Muscle layer of duodenum (tissue), 2 donors: ENCODE measurements around the gene ZNF469.

Experiments
- H3K27ac ChIP-seq: one replicate; pipeline ENCODE4 v1.7.0; 2013; ENCODE audit warnings: mild to moderate bottlenecking, low read length
- H3K27me3 ChIP-seq: one replicate; pipeline ENCODE4 v1.7.0; 2013; ENCODE audit warnings: low read depth, mild to moderate bottlenecking, control low read depth, low read length
- H3K36me3 ChIP-seq, 2 donors: one replicate each; pipeline ENCODE4 v1.7.0; 2013; ENCODE audit warnings: low read length in 2 of 2, control low read depth in 1 of 2, mild to moderate bottlenecking in 1 of 2; ENCODE audit not compliant: insufficient read depth in 2 of 2, control insufficient read depth in 1 of 2
- H3K4me1 ChIP-seq, 2 donors: one replicate each; pipeline ENCODE4 v1.7.0; 2013; ENCODE audit warnings: low read length in 2 of 2, mild to moderate bottlenecking in 2 of 2, control low read depth in 1 of 2, moderate library complexity in 1 of 2; ENCODE audit not compliant: insufficient read depth in 2 of 2, control insufficient read depth in 1 of 2
- H3K4me3 ChIP-seq, 2 donors: one replicate each; pipeline ENCODE4 v1.7.0; 2013; ENCODE audit warnings: low read length in 2 of 2, low read depth in 1 of 2, mild to moderate bottlenecking in 1 of 2
- H3K9me3 ChIP-seq, 2 donors: one replicate each; pipeline ENCODE4 v1.7.0; 2013; ENCODE audit warnings: low read length in 2 of 2, control low read depth in 1 of 2, mild to moderate bottlenecking in 1 of 2; ENCODE audit not compliant: control insufficient read depth in 1 of 2
- donor health status: healthy.

The ZNF469 gene

GRCh38 chr16:88340755-88341150, 42.0 kb upstream of the ZNF469 start:
- no peaks in the 10 kb centered on the region for H3K4me1 ChIP-seq
- no peak overlapping the region for H3K4me3 ChIP-seq
- H3K27me3 ChIP-seq = no peaks in the 10 kb centered on the region
- H3K36me3 ChIP-seq = no peaks in the 10 kb centered on the region
- peaks cover 0 to 13% of the 10 kb centered on the region in 2 donors for H3K9me3 ChIP-seq
- H3K27ac ChIP-seq = no peak overlapping the region

GRCh38 chr16:88341551-88342290, 41.0 kb upstream of the ZNF469 start:
- Histone ChIP-seq H3K9me3 (peaks cover 0 to 13% of the 10 kb centered on the region in 2 donors), H3K36me3 (no peaks in the 10 kb centered on the region), H3K4me1 (no peaks in the 10 kb centered on the region), H3K27me3 (no peaks in the 10 kb centered on the region), H3K27ac (no peak overlapping the region), H3K4me3 (no peak overlapping the region)

- Histone ChIP-seq H3K27ac (no peak overlapping the region), H3K36me3 (no peaks in the 10 kb centered on the region), H3K27me3 (no peaks in the 10 kb centered on the region), H3K4me3 (no peak overlapping the region), H3K9me3 (peaks cover 0 to 13% of the 10 kb centered on the region in 2 donors), H3K4me1 (no peaks in the 10 kb centered on the region)
These were observed 40.3 kb upstream of the ZNF469 start for GRCh38 chr16:88342491-88342890.

GRCh38 chr16:88343271-88343791, 39.4 kb upstream of the ZNF469 start:
- Histone ChIP-seq H3K27ac (no peak overlapping the region), H3K4me3 (no peak overlapping the region), H3K4me1 (no peaks in the 10 kb centered on the region), H3K27me3 (no peaks in the 10 kb centered on the region), H3K36me3 (no peaks in the 10 kb centered on the region), H3K9me3 (peaks cover 0 to 13% of the 10 kb centered on the region in 2 donors)

GRCh38 chr16:88344411-88345030, 38.2 kb upstream of the ZNF469 start:
- H3K27me3 ChIP-seq = no peaks in the 10 kb centered on the region
- no peaks in the 10 kb centered on the region for H3K4me1 ChIP-seq
- H3K27ac ChIP-seq = no peak overlapping the region
- H3K4me3 ChIP-seq = no peak overlapping the region
- H3K36me3 ChIP-seq = no peaks in the 10 kb centered on the region
- peaks cover 0 to 13% of the 10 kb centered on the region in 2 donors for H3K9me3 ChIP-seq

GRCh38 chr16:88345031-88345720, 37.6 kb upstream of the ZNF469 start:
- Histone ChIP-seq H3K27ac (no peak overlapping the region), H3K4me1 (no peaks in the 10 kb centered on the region), H3K4me3 (no peak overlapping the region), H3K27me3 (no peaks in the 10 kb centered on the region), H3K9me3 (peaks cover 0 to 13% of the 10 kb centered on the region in 2 donors), H3K36me3 (no peaks in the 10 kb centered on the region)

GRCh38 chr16:88345721-88346560, 36.8 kb upstream of the ZNF469 start:
- H3K36me3 ChIP-seq = no peaks in the 10 kb centered on the region
- H3K4me3 ChIP-seq = no peak overlapping the region
- H3K9me3 ChIP-seq = peaks cover 0 to 13% of the 10 kb centered on the region in 2 donors
- H3K27ac ChIP-seq = no peak overlapping the region
- no peaks in the 10 kb centered on the region for H3K27me3 ChIP-seq
- H3K4me1 ChIP-seq = no peaks in the 10 kb centered on the region

GRCh38 chr16:88346680-88347505, 35.9 kb upstream of the ZNF469 start:
- H3K9me3 ChIP-seq = peaks cover 0 to 13% of the 10 kb centered on the region in 2 donors
- no peaks in the 10 kb centered on the region for H3K4me1 ChIP-seq
- H3K36me3 ChIP-seq = no peaks in the 10 kb centered on the region
- H3K4me3 ChIP-seq = no peak overlapping the region
- no peaks in the 10 kb centered on the region for H3K27me3 ChIP-seq
- no peak overlapping the region for H3K27ac ChIP-seq

GRCh38 chr16:88347656-88348376, 34.9 kb upstream of the ZNF469 start:
- H3K27me3 ChIP-seq = no peaks in the 10 kb centered on the region
- H3K9me3 ChIP-seq = peaks cover 0 to 11% of the 10 kb centered on the region in 2 donors
- H3K4me1 ChIP-seq = no peaks in the 10 kb centered on the region
- H3K27ac ChIP-seq = no peak overlapping the region
- no peaks in the 10 kb centered on the region for H3K36me3 ChIP-seq
- no peak overlapping the region for H3K4me3 ChIP-seq
